Measurements from ENCODE around the gene LRRC37A.
A peak's percentile ranks its signal among the peaks of the same experiment; 100 is the strongest.
"Not testable (repeated sequence)": the region's sequence is repeated elsewhere in the genome, so short reads cannot be mapped to it uniquely, and the experiment has no call there.

The LRRC37A gene

GRCh38 chr17:46294831-46295230, at the start of gene LRRC37A:
Gene LRRC37A, plus strand, starts transcription at chr17:46295131. Its CDS starts 3 bp downstream, at chr17:46295134.
- H3K27ac ChIP-seq (ENCODE audit: low read depth, low read length); H3K9me3 ChIP-seq (ENCODE audit: control insufficient read depth, insufficient read depth, low read length); H3K36me3 ChIP-seq (ENCODE audit: control insufficient read depth, insufficient read depth, low read length); H3K4me1 ChIP-seq (ENCODE audit: control insufficient read depth, insufficient read depth, low read length); H3K4me3 ChIP-seq (ENCODE audit: low read depth, low read length); H3K9ac ChIP-seq (ENCODE audit: low read depth, low read length); H3K27me3 ChIP-seq (ENCODE audit: control insufficient read depth, insufficient read depth, low read length): not testable (repeated sequence)

GRCh38 chr17:46249153-46249552, 45.8 kb upstream of the LRRC37A start:
- not testable (repeated sequence) for H3K27ac ChIP-seq (ENCODE audit: low read depth, low read length); H3K4me3 ChIP-seq (ENCODE audit: low read depth, low read length); H3K36me3 ChIP-seq (ENCODE audit: control insufficient read depth, insufficient read depth, low read length); H3K4me1 ChIP-seq (ENCODE audit: control insufficient read depth, insufficient read depth, low read length); H3K9me3 ChIP-seq (ENCODE audit: control insufficient read depth, insufficient read depth, low read length); H3K9ac ChIP-seq (ENCODE audit: low read depth, low read length); H3K27me3 ChIP-seq (ENCODE audit: control insufficient read depth, insufficient read depth, low read length)

- H3K27me3 ChIP-seq (ENCODE audit: control insufficient read depth, insufficient read depth, low read length); H3K4me1 ChIP-seq (ENCODE audit: control insufficient read depth, insufficient read depth, low read length); H3K4me3 ChIP-seq (ENCODE audit: low read depth, low read length): not testable (repeated sequence)
Observed at GRCh38 chr17:46252804-46253203, 42.1 kb upstream of the LRRC37A start.

GRCh38 chr17:46253722-46254121, 41.2 kb upstream of the LRRC37A start:
- not testable (repeated sequence) for H3K4me3 ChIP-seq (ENCODE audit: low read depth, low read length); H3K9me3 ChIP-seq (ENCODE audit: control insufficient read depth, insufficient read depth, low read length)

More at GRCh38 chr17:46252804-46253203, 42.1 kb upstream of the LRRC37A start:
- not testable (repeated sequence) for H3K27ac ChIP-seq (ENCODE audit: low read depth, low read length); H3K9ac ChIP-seq (ENCODE audit: low read depth, low read length); H3K9me3 ChIP-seq (ENCODE audit: control insufficient read depth, insufficient read depth, low read length); H3K36me3 ChIP-seq (ENCODE audit: control insufficient read depth, insufficient read depth, low read length)

GRCh38 chr17:46254215-46254614, 40.7 kb upstream of the LRRC37A start:
- not testable (repeated sequence) for H3K27me3 ChIP-seq (ENCODE audit: control insufficient read depth, insufficient read depth, low read length)

More at GRCh38 chr17:46253722-46254121, 41.2 kb upstream of the LRRC37A start:
- not testable (repeated sequence) for H3K27me3 ChIP-seq (ENCODE audit: control insufficient read depth, insufficient read depth, low read length); H3K36me3 ChIP-seq (ENCODE audit: control insufficient read depth, insufficient read depth, low read length); H3K9ac ChIP-seq (ENCODE audit: low read depth, low read length); H3K4me1 ChIP-seq (ENCODE audit: control insufficient read depth, insufficient read depth, low read length); H3K27ac ChIP-seq (ENCODE audit: low read depth, low read length)

GRCh38 chr17:46256369-46256768, 38.6 kb upstream of the LRRC37A start:
- not testable (repeated sequence) for H3K27ac ChIP-seq (ENCODE audit: low read depth, low read length); H3K9me3 ChIP-seq (ENCODE audit: control insufficient read depth, insufficient read depth, low read length); H3K36me3 ChIP-seq (ENCODE audit: control insufficient read depth, insufficient read depth, low read length); H3K4me1 ChIP-seq (ENCODE audit: control insufficient read depth, insufficient read depth, low read length); H3K9ac ChIP-seq (ENCODE audit: low read depth, low read length); H3K4me3 ChIP-seq (ENCODE audit: low read depth, low read length)
- peaks cover 19% of the 10 kb centered on the region for H3K27me3 ChIP-seq (ENCODE audit: control insufficient read depth, insufficient read depth, low read length)

More at GRCh38 chr17:46254215-46254614, 40.7 kb upstream of the LRRC37A start:
- not testable (repeated sequence) for H3K36me3 ChIP-seq (ENCODE audit: control insufficient read depth, insufficient read depth, low read length); H3K4me1 ChIP-seq (ENCODE audit: control insufficient read depth, insufficient read depth, low read length); H3K9ac ChIP-seq (ENCODE audit: low read depth, low read length); H3K4me3 ChIP-seq (ENCODE audit: low read depth, low read length); H3K9me3 ChIP-seq (ENCODE audit: control insufficient read depth, insufficient read depth, low read length); H3K27ac ChIP-seq (ENCODE audit: low read depth, low read length)

- not testable (repeated sequence) for H3K36me3 ChIP-seq (ENCODE audit: control insufficient read depth, insufficient read depth, low read length); H3K9ac ChIP-seq (ENCODE audit: low read depth, low read length); H3K4me1 ChIP-seq (ENCODE audit: control insufficient read depth, insufficient read depth, low read length); H3K9me3 ChIP-seq (ENCODE audit: control insufficient read depth, insufficient read depth, low read length); H3K27ac ChIP-seq (ENCODE audit: low read depth, low read length)
- peaks cover 36% of the 10 kb centered on the region for H3K27me3 ChIP-seq (ENCODE audit: control insufficient read depth, insufficient read depth, low read length)
- H3K4me3 ChIP-seq (ENCODE audit: low read depth, low read length), result peak overlapping the region; percentile 55; the same call in 1 of the 2 replicates
Observed at GRCh38 chr17:46259845-46260661, 34.9 kb upstream of the LRRC37A start.

GRCh38 chr17:46262271-46262670, 32.7 kb upstream of the LRRC37A start:
- H3K4me1 ChIP-seq (ENCODE audit: control insufficient read depth, insufficient read depth, low read length), result peaks cover 7% of the 10 kb centered on the region
- no peak overlapping the region for H3K9ac ChIP-seq (ENCODE audit: low read depth, low read length)
- H3K4me3 ChIP-seq (ENCODE audit: low read depth, low read length), result no peak overlapping the region
- peaks cover 57% of the 10 kb centered on the region for H3K27me3 ChIP-seq (ENCODE audit: control insufficient read depth, insufficient read depth, low read length)
- no peaks in the 10 kb centered on the region for H3K36me3 ChIP-seq (ENCODE audit: control insufficient read depth, insufficient read depth, low read length)
- H3K9me3 ChIP-seq (ENCODE audit: control insufficient read depth, insufficient read depth, low read length), result no peaks in the 10 kb centered on the region
- no peak overlapping the region for H3K27ac ChIP-seq (ENCODE audit: low read depth, low read length)

- Histone ChIP-seq H3K9me3 (ENCODE audit: control insufficient read depth, insufficient read depth, low read length) (no peaks in the 10 kb centered on the region), H3K4me3 (ENCODE audit: low read depth, low read length) (no peak overlapping the region), H3K9ac (ENCODE audit: low read depth, low read length) (no peak overlapping the region), H3K27me3 (ENCODE audit: control insufficient read depth, insufficient read depth, low read length) (peaks cover 71% of the 10 kb centered on the region), H3K27ac (ENCODE audit: low read depth, low read length) (no peak overlapping the region), H3K4me1 (ENCODE audit: control insufficient read depth, insufficient read depth, low read length) (peaks cover 11% of the 10 kb centered on the region), H3K36me3 (ENCODE audit: control insufficient read depth, insufficient read depth, low read length) (no peaks in the 10 kb centered on the region)
Observed at GRCh38 chr17:46264456-46265198, 30.3 kb upstream of the LRRC37A start.

- Histone ChIP-seq H3K27me3 (ENCODE audit: control insufficient read depth, insufficient read depth, low read length) (peaks cover 57% of the 10 kb centered on the region), H3K4me3 (ENCODE audit: low read depth, low read length) (peak overlapping the region; percentile 74), H3K27ac (ENCODE audit: low read depth, low read length) (peak overlapping the region; percentile 23), H3K9ac (ENCODE audit: low read depth, low read length) (peak overlapping the region; percentile 4), H3K4me1 (ENCODE audit: control insufficient read depth, insufficient read depth, low read length) (peaks cover 11% of the 10 kb centered on the region)
- H3K36me3 ChIP-seq (ENCODE audit: control insufficient read depth, insufficient read depth, low read length); H3K9me3 ChIP-seq (ENCODE audit: control insufficient read depth, insufficient read depth, low read length): not testable (repeated sequence)
Observed at GRCh38 chr17:46266063-46266655, 28.8 kb upstream of the LRRC37A start.
